NCI-H128 (cell line): ENCODE measurements around the gene HEY2.
"Not testable (repeated sequence)": the region's sequence is repeated elsewhere in the genome, so short reads cannot be mapped to it uniquely, and the experiment has no call there.

ENCODE experiments used
- DNase-seq: peaks from one replicate; lab custom pipeline; 2025; ENCODE audit not compliant: unreplicated experiment; lab: John Stamatoyannopoulos, UW

HEY2 gene

DNA sequence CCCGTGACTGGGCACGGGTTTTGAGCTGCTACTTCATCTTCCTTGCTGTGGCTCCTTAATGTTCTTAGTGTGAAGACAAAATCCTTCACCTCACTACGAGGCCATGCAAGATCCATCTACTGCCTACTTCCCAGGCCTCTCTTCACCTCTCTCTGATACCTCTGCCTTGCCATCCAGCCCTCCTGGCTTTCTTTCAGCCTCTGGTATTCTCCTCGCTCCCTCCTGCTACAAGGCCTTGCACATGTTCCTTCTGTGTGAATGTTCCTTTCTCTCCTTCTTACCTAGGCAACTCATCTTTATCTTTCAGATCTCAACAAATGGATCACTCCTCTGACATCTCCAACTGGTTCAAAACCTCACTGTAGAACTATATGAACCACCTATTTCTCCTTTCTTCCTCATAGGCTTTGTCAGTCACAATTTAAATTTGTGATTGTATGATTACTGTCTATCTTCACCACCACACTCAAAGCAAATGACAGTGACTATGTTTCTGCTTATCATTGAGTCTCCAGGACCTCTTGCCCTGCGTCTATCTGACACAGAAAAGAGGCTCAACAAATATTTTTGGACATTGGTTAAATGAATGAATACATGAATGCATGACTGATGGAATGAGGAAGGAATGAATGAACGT lies 19.8 kb downstream of the HEY2 start:
- no peak for DNase-seq

DNA sequence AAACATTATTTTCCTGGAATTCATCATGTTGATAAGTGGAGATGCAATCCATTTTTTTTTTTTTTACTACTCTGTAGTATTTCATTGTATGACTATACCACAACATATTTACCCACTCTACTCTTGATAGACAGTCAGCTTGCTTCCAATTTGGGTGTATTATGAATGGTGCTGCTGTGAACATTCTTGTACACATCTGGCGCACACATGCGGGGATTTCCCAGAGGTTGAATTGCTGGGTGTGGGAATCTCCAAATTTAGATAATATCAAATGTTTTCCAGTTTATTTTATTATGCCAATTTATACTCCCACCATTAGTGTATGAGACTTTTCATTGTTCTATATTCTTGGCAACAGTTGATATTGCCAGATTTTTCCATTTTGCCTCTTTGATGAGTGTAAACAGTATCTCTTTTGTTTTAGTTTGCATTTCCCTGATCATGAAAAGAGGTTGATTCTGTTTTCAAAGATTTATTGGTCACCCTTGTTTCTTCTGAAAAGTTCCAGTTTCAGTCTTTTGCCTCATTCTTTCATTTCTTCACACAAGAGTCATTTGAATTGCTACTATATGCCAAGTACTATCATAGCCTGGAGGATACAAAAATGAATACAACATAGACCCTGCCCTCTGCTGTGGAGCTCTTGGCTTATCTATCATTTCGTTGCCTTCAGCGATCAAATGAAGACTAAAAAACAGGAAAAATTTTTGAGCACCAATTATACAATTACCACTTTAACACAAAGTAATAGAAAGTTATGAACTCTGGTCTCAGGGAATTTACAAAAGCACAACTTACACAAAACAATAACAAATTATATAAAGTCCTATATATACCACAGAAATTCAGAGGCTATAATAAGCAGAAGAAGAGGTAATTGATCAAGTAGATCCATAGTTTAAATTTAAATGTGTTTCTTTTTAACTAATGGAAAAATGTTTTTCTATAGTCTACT lies 24.2 kb downstream of the HEY2 start:
- DNase-seq = no peak

- not testable (repeated sequence) for DNase-seq
Observed at GRCh38 chr6:125776107-125776826, 26.8 kb downstream of the HEY2 start.

- DNase-seq = peak; percentile 86
Observed at GRCh38 chr6:125779924-125780539, 30.6 kb downstream of the HEY2 start.

DNA sequence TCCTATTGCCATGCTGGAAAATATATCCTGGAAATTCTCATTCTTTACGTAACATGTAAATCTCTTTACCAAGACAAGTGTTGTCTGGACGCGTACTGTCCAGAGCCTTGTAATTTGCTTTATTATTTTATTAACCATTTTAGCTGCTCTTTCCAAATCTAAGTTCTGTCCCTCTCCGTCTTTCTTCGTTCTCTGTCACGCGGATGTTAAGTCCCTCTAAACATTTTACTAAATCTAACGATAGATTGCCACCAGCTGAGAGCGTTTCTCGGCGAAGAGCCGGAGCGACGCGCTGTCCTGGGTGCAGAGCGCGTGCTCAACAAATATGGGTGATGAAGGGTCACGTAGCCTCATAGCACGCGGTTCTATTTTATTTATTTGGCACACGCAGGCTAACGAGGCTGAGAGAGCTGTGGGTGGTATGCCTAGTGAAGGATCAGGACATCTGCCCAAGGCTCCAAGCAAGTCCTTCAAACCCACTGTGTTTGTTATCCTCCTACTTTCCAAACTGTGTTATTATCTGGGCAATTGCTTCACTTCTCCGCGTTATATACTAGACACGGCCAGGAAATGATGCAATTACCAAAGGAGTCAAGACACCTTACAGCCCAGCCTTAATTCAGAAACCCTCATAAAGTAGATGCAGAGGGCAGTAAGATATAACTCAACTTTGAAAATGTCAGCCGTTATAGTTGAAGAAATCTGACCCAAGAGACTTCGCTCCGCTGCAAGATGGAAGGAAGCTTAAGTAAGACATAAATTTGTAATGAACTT lies 31.3 kb downstream of the HEY2 start:
- DNase-seq = peak; percentile 51

DNA sequence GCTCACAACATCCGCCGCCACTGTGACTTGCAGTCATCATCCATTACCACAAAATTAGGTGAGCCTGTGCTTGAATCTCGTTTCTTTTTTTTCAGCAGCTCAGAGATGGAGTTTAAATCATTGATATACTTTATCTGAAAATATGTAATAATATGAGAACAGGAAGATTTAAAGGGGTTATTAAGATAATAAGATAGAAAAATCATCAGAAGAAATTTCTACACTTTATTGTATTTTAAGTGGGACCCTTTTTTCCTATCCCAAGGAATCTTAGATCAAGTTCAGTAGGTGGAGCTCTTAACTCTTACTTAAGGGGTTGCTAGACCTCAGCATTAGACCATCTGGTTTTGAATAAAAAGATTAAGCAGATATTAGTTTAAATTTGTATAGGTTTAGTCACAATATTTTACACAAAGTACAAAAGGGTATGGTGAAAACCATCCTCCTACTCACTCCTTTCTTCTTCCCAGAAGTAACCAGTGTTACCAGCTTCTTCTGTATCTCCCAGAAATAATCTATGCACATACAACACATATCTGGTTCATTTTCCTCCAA lies 32.0 kb downstream of the HEY2 start:
- DNase-seq = no peak

GRCh38 chr6:125784365-125784764 lies 34.9 kb downstream of the HEY2 start:
- no peak for DNase-seq

GRCh38 chr6:125787791-125788190 lies 38.4 kb downstream of the HEY2 start:
- no peak for DNase-seq

DNA sequence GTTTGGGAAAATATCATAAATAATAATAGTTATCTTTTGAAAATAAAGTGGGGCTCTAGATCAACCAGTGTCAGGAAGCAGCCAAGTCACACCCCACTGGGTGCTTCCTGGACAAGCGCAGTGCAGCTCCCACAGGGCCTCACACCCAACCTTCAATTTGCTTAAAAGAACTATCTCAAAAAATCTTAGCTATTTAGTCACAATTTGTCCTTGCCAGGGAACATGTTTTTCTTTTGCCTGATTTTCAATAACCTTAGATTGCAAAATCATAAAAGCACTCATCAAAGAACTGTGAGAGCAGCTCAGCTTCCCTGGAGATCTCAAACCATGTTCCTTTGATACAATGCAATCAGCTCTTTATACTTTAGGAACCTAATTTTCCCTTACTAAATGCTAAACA lies 39.7 kb downstream of the HEY2 start:
- no peak for DNase-seq

DNA sequence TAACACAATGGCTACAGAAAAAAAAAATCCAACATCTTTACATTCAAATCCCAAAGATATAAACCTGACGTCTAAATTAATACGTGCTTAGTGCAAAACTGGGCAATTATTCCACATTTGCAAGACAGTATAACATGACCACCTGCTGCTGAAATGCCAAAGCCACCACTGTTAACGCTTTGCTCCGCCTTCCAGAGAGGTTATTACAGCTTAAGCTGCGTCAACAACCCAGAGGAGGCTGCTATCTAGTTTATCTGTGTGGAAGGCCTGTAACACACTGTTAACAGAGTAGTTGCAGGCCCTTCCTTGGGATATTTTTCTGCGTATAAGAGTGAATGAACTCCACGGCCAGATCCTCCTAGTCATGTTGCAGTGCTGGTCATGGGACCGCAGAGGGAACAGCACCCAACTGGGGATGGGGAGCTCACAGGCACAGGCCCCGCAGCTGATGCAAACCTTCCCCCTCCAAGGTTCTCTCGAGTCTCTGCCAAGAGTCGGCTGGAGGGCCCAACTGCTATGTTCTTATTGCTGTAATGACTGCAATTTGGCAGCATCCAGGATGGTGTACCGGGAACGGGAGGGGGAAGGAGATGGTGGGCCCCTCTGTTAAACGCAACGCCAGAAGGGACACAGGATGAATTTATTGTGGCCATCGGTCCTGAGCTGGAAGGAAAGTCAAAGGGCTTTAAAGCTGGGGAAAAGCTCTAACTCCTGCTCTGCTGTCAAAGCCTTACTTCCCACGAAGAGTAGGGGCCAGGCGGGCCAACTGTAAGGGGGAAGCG lies 40.3 kb downstream of the HEY2 start:
- peak; percentile 56 for DNase-seq

DNA sequence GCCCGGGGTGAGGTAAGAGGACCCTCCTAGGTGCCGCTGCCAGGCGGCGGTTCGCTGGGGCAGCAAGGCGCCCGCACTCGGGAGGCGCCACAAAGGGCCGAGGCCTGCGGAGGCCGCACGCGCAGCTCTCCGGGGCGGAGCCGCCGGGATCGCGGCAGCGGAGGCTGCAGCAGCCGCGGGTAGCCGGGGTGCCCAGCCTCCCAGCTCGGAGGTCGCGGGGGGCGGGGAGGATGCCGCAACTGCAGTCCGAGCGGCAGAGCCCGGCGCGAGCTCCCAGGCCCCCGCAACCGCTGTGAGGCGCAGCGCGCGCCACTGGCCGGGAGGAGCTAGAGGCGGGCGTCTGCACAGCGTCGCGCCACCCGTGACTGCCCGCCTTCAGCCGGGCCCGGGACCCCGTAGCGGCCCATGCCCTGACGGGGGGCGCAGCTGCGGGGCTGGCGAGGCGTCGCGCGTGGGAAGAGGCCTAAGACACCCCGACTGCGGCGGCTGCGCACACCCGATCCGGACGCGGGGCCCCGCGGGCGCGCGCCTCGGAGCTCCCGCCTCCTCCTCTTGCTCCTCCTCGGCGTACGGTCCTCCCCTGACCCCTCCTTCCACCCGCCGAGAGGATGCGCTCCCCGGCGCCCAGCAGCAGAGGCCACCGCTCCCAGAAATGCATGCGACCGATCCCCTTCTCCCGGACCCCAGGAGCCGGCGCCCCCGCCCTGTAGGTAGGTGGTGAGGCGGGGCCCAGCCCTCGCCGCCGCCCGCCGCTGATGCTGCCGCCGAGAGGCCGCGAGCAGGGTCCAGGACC lies 41.1 kb downstream of the HEY2 start, which contains the start of gene NCOA7:
NCOA7 (plus strand) TSS at position 603 of the 793 bp plus-strand sequence. CDS start 24,395 bp downstream, outside the sequence.
- DNase-seq = peak; percentile 68

DNA sequence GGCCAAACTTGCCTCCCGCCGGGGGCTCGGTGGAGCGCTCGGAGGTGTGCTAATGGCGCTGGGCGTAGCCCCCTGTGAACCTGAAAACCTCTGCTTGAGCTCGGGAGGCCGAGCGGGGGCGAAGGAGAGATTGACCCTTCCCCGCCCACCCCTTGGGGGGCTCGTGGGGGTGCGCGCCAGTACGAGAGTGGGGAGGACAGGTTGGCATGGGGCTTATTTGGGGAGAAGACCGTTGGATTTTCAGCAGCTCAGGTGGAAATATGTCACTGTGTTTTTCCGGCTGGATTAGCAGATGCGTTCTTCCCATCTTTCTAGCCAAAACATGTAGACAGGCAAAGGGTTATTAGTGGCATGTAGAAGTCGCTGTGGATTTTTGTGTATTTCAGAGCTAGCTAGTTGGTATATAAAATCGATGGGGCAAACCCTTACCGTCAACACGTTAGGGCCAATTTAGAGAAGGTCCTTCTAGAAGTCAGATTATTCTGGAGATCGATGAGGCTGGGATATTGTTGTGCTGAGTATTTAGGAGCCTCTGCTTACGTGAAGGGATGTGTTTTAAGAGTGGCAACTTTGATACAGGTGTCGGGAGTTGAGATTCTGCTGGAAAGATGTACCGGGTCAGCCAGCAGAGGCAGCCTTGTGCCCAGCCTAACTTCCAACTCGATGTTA lies 41.9 kb downstream of the HEY2 start:
- no peak for DNase-seq

GRCh38 chr6:125791820-125792165 lies 42.4 kb downstream of the HEY2 start:
- no peak for DNase-seq

GRCh38 chr6:125792172-125792571 lies 42.7 kb downstream of the HEY2 start:
- DNase-seq = no peak

- DNase-seq = no peak
Observed at GRCh38 chr6:125792680-125793079, 43.2 kb downstream of the HEY2 start.

DNA sequence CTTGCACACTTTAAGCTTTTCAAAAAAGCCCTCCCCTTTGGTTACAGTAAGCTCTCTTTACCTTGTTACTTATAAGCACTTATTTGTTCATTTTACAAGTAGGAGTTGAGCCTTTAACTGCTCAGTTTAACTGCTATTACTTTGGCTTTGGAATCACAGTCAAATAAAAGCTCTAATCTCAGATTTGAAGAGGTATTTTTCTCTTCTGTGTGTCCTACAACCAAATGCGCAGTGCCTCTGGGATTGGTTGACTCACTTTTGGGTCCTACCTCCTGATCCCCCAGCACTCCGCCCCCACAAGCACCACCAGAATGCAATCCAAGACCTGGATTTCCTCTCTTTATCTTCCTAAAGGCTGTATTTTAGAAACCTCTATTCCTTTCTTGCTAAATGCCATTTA lies 43.8 kb downstream of the HEY2 start:
- no peak for DNase-seq

DNA sequence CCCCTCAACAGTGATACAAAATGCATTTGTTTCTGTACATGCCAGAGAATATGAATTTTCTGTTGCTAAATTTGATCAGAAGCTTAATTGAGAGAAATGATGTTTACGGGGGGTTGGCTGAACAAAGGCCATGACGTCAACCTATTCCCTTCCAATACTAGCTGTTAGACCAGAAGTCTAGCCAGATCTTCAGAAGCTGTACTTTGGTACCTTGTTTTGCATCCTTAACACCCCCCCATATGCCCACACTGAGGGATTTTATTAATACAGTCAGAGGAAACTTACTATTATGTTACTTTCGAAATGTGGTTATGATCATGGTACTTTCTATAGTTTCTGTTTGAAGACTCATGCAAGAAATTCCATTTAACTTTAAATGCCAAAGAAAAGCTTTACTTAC lies 44.4 kb downstream of the HEY2 start:
- no peak for DNase-seq
